RPMI7951 (cell line): ENCODE data around the gene URB1. TPM values are rescaled to one million over a fixed set of nuclear protein-coding genes. Genes with fewer than 3 reads are reported as not detected.
"Not testable (repeated sequence)": the region's sequence is repeated elsewhere in the genome, so short reads cannot be mapped to it uniquely, and the experiment has no call there.

ENCODE experiments used
- DNase-seq: peaks from one replicate; pipeline ENCODE4 v3.0.0-alpha.2; 2012; ENCODE audit warnings: low read depth
- total RNA-seq: library from RNA; depleted of rRNA; stranded (reverse); fragments of >200 nt; shearing (Covaris generic); gene quantifications from 2 replicates; pipeline ENCODE4 v1.2.3, GENCODE V29; 2014

Gene URB1
- total RNA-seq, 1 experiment from 2014 or later, result 7.2 TPM

DNA sequence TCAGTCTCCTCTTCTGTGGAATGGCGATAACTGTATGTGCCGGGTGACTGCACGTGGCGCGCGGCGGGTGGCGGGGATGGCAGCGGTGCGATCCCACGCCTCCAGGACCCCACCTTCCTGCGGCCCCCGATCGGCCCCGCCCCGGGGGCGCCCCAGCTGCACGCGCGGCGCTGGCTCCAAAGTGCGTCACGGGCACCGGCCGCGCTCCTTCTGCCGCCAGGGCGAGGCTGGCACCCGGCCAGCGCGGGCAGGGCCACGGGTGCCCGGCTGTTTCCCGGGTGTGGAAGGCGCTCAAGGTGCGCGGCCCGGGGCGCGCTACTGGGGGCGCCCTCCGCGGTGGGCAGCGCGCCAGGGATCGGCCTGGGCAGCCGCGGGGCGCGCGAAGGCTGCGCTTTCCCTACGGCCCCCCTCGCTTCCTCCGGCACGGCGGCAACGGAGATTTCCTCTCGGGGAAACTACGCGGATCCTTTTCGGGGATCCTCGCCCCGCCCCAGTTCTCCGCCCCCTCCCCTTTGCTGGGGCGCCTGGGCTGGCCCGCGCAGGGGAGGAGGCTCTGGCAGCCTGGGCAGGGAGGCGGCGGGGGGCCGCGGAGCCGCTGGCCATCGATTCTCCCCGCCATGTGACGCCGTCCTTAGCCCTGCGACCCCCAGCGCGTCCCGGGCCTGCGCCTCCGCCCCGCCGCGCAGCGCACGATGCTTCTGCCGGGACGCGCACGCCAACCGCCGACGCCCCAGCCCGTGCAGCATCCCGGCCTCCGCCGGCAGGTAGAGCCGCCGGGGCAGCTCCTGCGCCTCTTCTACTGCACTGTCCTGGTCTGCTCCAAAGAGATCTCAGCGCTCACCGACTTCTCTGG is 19.6 kb upstream of the URB1 start, which contains the start of gene EVA1C:
EVA1C (plus strand) TSS at position 545 of the 853 bp plus-strand sequence; CDS start at position 693, 148 bp downstream.
- peak; percentile 65 for DNase-seq

DNA sequence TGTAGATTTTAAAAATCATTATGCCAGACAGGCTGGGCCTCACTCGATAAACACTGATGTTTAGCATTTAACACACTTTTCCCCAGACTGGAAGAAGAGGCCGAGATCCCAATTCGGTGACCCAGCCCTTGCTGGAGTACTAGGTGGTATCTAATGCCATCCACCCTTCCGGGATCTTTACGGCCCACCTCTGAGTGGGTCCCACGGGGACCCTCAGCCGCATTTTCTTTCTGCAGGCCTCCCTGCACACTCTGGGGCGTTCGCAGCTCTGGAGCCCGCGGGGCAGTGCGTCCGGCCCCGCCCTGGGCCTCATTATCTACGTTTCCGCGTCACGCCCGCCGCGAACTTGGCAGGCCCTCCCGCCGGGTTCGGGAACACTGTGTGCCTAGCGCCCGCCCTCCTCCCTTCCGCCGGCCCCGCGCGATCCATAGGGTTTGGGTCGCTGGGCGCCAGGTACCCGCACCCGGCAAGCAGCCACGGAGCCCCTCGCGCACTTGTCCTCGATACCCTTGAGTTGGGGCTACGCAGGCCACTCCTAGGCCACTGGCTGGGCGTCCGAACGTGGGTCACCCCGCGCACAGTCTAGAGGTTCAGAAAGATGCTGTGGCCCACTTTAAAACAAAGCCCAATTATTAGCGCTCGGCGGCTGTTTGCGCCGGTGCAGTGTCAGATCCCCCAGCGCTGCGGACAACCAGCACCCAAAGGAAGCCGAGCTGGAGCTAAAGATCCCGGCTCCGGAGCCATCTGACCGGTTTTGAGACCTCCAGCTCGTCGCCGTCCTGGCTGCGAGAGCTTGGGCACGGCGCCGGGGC is 18.7 kb upstream of the URB1 start:
- peak; percentile 74 for DNase-seq

DNA sequence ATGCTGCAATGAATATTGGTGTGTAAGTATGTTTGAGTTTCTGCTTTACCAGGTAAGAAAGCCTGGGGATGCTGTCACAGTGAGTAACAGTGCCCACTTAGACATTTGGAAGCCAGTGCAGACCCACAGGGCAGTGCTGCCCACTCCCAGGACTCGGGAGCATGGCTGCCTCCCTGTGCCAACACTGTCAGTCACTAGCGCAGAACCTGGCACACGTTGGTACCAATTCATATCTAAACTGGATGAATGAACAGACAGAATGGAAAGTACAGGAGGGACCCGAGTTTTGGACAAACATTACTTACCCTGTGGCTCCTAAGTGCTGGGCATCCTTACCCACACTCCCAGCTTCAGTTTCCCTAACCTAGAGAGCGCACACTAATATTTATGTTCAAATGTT is 18.1 kb upstream of the URB1 start:
- DNase-seq, result no peak

DNA sequence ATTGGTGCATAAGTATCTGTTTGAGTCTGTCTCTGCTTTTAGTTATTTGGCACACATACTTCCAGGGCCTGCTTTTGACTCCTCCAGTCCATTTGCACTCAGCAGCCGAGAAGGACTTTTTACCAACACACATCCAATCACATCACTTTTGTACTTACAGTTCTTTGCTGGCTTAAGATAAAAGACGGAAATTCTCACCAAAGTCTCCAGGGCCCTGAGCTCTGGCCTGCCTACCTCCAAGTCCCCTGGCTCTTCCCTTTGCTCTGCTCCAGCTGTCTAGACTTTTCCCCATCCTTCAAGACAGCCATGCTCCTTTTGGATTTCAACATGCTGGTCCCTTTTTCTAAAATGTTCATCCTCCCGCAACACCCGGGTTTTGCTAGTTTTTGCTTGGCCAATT is 17.5 kb upstream of the URB1 start:
- DNase-seq, result no peak

DNA sequence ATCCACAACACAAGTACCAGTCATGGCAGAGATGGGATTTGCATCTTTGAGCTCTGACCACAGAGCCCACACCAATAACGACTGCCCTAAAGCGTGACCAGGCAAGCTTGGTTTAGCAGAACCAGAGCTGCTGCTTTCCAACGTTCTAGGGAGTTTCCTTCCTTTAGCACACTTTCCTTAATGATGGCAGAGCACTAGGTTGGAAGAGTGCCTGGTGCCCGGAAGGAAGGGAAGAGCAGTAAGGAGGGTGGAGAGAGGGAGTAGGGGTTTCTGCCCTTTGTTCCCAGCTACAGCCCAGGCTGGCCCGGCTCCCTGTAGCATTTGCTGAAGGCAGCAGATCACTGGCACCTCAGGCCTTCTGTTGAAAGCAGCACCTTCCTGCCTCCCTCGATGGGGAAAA is 13.6 kb upstream of the URB1 start:
- DNase-seq, result peak; percentile 62

DNA sequence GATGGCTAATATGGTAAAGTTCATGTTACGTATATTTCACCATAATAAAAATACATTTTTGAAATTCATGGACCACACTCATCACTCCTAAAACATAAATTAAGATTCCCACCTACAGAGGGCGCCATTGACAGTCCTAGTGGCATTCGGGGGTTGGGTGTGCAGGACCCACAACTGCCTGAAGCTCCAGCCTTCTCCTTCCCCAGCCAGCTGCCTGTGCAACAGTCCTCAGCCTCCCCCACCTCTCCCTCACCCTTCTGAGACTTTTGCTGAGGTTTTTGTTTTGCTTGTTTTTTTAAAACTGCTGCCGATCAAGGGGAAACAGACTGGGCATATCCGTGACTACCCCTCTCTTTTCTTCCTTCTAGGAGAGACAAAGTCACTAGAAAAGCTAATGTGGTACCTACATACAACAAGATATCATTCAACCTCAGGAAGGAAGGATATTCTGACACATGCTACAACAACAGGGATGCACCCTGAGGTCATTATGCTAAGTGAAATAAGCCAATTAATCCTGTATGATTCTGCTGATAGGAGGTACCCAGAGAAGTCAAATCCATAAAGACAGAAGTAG is 10.5 kb upstream of the URB1 start:
- peak; percentile 62 for DNase-seq

DNA sequence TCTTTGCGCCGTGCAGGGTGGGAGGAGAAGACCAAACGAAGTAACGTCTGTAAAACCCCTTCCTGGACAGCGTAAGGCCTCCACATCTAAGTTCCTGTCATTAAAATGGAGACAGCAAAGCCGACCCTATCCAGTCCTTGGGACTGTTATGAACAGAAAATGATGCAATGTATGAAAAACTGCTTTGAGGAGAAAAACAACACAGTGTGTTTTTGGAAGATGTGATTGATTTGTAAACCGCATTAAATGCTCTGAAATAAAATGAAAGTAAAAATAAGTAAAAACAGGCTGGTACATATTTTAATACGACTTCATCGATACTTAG is 827 bp upstream of the URB1 start:
- DNase-seq, result no peak

DNA sequence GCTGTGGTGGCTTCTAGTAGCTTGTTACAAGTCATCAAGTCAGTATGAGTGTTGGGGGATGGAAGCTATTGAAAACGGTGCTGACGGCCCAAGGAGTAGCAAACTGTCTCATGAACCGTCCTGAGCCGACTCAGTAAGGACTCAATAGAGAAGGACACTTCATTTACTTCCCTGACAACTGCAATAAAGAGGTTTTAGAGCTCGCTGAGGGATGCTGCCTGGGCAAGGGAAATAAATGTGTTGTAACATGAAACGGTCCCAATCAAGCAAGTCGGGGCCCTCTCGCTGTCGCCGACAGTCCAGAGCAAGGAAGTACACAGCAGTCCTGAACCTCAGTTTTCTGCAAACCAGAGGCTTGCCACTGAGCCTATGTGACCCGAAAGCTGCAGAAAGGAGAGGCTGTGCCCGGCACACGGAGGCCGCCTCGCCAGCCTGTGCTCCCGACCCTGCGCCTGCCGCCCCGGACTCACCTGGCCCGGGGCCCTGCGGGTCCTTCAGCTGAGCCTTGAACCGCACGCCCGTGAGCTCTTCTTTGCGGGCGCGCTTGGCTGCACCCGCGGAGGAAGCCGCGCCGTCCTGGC is 423 bp downstream of the URB1 start:
- no peak for DNase-seq

DNA sequence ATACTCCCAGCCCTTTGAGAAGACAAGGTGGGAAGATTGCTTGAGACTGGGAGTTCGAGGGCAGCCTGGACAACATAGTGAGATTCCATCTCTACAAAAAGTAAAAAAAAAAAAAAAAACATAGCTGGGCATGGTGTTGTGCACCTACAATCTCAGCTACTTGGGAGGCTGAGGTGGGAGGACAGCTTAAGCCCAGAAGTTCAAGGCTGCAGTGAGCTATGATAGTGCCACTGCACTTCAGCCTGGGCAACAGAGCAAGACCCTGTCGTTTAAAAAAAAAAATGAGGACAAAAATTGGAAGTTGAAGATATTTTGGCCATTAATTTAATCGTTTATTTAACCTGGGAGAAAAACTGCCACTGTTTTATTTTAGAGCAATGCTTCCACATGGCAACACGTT is 1.1 kb downstream of the URB1 start:
- no peak for DNase-seq

DNA sequence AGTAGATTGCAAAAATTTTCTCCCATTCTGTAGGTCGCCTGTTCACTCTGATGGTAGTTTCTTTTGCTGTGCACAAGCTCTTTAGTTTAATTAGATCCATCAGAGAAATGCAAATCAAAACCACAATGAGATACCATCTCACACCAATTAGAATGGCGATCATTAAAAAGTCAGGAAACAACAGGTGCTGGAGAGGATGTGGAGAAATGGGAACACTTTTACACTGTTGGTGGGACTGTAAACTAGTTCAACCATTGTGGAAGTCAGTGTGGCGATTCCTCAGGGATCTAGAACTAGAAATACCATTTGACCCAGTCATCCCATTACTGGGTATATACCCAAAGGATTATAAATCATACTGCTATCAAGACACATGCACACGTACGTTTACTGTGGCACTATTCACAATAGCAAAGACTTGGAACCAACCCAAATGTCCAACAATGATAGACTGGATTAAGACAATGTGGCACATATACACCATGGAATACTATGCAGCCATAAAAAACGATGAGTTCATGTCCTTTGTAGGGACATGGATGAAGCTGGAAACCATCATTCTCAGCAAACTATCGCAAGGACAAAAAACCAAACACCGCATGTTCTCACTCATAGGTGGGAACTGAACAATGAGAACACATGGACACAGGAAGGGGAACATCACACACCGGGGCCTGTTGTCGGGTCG is 2.1 kb downstream of the URB1 start:
- not testable (repeated sequence) for DNase-seq

DNA sequence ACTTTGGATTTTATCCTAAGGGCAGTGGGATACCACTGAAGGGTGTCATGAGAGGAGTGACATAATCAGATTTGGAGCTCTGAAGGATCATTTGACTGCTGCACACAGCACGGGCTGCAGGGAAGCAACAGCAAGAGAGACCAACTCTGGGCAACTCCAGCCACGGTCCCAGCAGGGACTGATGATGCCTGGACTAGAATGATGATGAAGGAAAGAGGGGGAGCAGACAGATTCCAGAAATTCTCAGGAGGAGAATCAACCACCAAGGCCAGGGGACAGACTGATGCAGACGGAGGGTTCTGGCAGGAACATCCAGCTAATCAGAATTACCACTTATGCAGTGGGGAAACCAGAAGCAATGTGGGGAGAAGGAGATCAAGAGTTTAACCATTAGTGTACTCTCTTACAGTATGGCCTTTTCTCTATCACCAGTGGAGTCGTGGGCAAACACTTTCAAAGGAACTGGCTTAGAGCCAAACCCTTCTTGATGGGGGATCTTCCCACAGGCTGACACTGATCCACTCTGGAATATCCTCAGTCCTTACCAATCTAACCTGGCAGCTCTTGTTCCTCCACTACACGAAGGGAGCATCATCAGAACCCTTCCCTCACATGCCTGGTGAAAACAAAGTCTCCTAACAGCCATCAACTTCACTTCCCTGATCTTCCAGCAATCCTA is 3.3 kb downstream of the URB1 start:
- DNase-seq, result no peak

DNA sequence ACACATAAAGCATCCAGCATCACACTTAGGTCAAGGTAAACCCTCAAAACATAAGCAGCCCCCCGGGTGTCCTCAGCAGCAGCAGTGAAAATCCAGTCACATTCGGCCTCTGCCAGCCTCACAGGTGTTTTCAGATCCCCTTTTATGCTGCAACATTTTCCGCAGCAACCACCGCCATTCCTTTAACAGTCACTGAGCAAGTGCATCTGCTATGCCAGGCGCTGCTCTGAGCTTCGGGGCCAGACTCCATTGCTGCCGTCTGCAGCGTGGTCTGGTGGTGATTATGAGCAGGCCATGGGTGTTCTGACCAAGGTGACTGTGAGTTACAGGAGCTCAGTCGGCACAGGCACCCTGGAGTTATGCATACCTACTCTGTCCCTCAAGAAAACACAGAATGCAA is 4.5 kb downstream of the URB1 start:
- no peak for DNase-seq

DNA sequence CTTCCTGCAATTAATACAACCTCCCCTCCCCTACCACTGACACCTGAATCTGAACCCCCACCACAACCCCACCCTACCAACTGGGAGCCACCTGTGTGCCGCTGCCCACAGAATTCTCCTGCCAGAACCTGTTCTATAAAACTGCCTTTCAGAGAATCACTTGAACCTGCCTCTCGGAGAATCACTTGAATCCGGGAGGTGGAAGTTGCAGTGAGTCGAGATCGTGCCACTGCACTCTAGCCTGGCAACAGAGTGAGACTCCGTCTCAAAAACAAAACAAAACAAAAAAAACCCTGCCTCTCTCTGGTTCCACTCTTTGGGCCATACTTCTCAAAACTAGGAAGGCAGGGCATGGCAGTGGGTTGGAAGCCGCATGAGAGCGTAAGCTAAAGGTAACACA is 5.7 kb downstream of the URB1 start:
- no peak for DNase-seq

DNA sequence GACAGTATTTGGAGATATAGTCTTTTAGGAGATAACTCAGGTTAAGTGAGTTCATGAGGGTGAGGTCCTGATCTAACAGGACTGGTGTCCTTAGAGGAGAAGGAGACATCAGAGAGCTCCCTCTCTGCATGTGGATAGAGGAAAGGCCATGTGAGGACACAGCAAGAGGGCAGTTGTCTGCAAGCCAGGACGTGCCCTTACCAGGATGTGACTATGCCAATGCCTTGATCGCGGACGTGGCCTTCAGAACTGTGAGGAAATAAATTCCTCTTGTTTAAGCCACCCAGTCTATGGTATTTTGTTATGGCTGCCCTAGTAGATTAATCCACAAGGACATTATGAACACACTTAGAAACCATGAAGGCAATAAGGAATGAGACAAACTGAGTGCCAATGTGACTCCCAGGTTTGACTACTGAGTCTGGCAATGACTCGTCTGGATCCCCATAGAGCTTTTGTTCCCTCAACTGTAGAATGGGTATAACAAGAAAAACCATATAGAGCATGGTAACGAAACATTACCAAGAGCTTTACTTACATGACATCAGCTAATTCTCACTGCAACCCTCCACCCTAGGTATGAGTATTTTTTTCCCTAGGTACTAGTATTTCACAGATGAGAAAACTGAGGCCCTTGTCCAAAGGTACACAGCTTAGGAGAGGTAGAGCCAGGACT is 6.5 kb downstream of the URB1 start:
- peak; percentile 31 for DNase-seq

DNA sequence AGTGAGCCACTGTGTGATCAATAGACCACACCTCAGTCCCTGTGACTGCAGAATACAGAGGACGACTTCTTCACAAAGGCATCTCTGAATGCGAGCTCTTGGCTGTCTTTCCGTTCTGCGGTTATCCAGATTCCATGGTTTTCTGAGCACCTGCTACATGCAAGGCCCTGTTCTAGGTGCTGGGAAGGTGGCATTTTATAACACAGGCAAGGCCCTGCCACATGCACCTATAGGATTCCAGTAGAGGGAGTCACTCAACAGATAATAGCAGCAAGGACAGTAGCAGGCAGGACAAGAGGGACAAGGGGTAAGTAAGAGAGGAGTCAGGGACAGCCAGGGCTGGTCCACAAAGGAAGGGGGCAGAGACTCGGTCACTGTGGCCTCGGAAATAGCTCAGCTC is 9.0 kb downstream of the URB1 start:
- DNase-seq, result no peak

DNA sequence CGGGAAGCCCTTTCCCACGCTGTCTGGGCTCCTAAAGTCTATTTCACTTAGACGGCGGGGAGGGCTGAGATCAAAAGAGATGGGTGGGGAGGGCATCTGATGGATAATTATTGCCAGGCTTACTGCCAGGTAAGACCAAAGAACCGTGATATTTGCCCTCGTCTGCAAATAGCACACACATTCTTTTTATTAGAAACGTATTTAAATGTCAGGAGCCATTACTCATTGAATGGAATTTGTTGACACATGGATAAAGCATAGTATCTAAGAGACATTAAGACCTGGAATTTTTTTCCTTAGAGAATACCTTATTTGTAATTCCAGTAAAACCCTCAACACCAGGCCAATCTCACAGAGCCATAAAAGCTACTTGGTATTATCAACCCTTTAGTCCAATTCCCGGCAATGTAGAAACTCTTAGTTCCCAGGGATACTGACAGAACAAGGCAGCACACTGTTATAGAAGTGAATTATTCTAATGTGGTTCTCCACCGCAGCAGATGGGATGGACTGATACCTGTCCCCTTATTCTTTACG is 10.6 kb downstream of the URB1 start:
- no peak for DNase-seq

DNA sequence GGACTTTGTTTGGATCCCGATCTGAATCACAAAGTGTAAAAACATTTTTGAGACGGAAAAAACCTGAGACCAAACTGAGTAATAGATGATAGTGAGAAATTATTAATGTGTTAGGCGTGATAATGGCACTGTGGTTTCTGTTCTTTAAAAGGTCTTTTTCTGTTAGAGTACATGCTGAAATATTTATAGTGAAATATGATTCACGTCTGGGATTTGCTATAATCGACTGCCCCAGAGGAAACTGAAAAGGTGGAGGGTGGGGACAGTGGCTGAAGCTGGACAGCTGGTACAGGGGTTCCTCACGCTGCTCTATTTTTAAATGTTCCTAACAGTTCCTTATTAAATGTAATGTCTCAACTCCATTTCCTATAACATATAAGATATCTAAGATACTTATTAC is 11.2 kb downstream of the URB1 start:
- no peak for DNase-seq

DNA sequence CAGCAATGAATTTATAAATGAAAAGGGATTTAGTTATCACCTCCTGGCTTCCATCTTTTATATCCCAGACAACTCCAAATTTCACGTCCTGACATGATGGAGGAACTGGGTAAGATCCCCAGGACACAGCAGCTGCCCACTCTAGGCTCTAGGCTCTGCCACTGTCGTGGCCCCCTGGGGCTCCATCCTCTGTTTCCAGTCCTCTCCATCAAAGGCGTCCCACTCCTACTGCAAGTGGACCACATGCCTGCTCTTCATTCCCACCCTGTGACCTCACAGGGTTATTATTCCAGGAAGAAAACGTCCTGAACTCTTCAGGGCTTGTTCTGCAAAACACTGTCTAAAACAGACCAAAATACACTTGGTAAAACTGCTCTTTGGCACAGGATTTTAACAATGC is 11.9 kb downstream of the URB1 start:
- DNase-seq, result no peak

DNA sequence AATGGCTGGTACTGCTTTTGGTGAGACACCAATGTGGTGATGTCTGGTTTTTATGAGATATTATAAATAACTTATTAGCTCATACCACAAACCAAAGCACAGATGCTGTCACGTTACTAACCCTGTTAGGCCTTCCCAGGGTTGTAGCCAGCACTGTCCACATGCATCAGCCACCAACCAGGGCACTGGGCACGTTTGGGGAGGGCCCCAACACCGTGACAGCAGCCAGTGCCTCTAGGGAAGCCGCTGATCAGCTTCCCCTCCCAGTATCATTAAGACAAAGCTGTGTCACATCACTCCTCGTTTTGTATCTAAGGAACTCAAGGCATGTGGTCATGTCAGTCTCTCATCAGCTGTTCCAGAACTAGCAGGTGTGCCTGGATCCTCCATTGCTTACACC is 13.9 kb downstream of the URB1 start:
- DNase-seq, result no peak

DNA sequence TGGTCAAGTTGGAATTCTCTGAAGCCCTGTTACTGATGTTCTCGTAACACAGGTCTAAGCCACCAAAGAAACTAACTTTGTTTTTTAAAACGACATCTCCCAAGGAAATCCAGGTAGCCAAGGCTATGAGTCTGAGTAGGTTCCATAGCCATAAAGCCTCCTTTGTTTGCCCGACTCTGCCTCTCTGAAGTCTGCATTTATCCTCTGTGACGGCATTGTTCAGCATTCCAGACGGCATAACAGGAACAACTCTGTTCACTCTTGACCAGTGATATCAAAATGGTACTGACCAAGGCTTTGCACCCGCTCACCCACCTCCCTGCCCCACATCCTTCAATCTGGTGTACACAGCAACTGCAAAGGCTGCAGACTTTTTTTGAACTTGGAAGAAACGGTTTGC is 14.8 kb downstream of the URB1 start:
- no peak for DNase-seq
